Stimulated activated CD4-positive, alpha-beta T cell treated with anti-CD3 and anti-CD28 coated beads, Interleukin-1b, Interleukin-23, amount 100 ng/mL, for 24 hours (primary cell): ENCODE results near the gene CCDC85A.

Experiments used
- DNase-seq, 4 experiments: peaks; one replicate each; pipeline ENCODE4 v3.0.0-alpha.2; 2020; ENCODE audit warnings: low read depth in 4 of 4, low spot score in 1 of 4

Gene CCDC85A

DNA sequence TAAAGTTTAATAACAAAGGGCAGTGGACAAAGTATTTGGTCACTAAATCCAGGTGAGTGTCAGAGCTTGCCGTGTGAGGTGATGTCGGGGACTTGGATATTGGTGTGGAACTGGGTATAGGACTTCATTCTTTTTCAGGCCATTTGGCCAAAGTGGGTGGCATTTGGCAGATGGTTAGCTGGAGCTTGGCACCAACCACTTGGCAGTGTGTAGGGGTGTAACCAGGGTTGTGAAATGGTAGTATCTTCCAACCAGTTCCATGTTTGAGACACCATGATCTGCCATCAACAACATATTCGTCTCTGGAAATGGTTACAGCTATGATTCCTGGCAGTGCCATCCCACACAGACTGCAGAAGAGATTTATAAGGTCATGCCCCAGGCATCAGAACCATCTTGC, 113.9 kb downstream of the CCDC85A start:
- DNase-seq = no peak

DNA sequence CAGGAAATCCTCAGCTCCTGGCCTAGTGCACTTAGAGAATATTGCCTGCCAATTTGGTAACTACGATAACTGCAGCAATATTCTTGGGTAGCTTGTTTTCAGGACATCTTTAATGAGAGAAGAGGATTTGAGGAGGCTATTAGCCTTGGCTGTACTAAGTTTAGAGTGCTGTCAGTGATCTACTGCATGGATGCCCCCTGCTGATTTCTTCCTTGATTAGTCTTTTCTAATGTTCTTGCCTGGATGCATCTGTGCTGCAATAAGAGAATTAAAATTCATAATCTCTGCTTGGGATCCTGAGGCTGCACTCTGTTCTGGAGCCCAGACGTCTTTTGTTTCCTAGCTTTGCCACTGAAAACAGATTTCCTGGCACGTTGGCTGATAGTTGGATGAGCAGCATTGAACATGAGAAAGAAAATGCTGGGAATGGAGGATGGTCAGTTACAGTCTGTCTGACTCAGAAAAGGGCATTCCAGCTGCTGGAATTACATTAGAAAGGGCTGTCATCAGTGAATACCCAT, 115.4 kb downstream of the CCDC85A start:
- DNase-seq = no peak

DNA sequence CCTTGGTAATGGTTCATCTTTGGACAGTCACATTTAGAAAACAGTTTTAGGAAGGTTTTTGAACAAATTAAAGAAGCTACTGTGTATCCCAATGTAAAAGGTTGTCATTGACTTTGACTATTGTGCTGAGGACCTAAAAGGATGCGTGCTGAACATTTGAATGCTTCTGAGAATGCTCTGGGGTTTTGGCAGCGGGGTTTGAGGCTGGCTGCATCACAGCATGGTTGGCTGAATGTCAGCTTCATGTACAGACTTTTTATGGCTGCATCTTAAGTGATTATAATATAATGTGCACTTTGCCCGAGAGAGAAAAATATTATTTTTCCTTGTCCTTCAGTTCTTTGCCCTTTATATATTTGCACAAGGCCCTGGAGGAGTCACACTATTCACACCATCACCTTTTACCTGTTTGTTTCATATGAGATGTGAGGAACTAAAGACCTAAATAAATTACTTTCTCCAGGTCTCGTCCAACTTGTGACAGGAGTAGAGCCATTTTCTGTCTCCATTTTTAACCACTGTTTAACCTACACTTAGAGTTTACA, 125.9 kb downstream of the CCDC85A start:
- DNase-seq = no peak

DNA sequence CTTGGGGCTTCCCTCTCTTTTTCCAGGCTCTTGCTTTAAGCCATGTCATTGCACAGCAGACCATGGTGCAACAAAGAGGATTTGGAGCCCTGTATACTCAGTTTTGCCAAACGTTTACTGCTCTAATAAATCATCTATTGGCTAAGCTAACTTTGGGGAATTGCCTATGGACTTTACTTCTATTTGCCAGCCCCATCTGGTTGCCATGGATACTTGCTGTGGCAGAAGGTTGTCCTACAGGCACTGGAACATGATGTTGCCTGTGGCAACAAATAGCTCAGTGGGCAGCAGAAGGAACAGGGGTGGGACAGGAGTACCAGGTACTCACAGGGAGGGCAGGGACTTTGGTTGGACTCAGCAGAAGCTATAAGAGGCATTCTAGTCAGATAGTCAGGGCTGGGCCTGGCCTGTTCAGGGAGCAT, 129.7 kb downstream of the CCDC85A start:
- no peak for DNase-seq

DNA sequence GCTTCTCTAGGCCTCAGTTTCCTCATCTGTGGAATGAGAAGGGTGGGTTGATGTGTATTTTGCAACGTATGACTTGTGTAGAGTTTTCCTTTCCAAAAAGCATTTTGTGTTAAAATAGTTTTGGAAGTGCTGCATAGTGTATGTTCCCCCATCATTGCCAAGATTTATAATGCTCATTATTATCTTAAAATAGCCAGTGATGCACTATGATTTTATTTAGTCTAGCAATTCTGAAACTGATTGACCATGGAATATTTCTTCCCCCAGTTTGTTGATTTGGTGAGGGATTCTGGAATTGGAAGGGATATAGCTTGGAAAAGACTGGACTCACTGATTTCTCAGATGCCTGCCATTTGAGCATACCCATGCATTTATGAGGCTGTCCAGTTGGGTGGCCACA, 130.6 kb downstream of the CCDC85A start:
- DNase-seq = no peak

DNA sequence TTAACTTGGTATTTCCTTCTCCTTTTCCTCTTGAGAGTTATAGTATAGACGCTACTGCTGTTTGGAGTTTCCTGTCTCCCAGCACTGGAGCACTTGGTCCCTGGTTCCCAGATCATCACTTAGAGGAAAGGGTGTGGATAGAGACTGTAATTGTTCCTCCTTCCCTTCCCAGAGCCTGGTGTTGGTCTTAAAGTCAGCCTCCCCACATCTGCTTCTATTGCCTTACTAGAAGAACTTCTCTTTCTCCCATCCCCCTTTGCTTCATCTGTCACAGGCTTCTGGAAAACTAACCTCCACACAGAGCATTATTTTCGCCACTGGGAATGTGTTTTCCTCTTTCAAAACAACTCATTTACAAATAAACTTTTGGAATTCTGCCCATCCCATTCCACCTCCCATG, 131.0 kb downstream of the CCDC85A start:
- DNase-seq = no peak

DNA sequence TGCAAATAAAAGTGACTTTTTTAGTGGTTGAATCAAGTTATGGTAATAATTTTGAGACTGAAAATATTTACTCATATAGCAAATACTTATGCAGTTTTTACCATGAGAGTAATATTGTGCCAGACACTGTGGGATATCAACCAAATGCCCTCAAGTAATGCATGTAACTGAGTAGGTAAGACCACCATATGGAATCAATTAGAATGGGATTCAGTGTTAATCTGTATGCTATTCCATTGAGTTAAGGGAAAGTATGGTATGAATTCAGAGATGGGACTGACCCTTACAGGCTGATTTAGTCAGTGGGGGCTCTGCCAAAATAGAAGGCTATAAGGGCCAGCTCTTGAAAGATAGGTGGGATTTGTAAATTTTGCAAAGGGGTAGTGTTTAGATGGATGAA, 131.6 kb downstream of the CCDC85A start:
- no peak for DNase-seq

DNA sequence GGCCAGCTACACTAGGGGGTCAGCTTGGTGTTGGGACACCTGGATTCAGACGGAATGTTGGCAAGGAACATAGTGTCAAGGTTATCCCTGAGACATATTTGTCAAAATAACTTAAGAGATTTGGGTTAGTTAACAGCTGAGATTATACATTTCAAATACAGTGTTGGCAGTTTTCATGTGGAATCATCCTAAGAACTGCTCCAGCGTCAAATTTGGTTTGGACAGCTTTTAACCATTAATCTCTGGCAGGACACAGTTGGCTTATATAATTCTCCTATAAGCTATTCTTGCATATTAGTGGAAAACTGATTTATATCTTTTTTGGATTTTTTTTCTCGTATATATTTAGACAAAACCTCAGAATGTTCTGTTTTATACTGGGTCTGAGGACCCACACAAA, 132.2 kb downstream of the CCDC85A start:
- no peak for DNase-seq

DNA sequence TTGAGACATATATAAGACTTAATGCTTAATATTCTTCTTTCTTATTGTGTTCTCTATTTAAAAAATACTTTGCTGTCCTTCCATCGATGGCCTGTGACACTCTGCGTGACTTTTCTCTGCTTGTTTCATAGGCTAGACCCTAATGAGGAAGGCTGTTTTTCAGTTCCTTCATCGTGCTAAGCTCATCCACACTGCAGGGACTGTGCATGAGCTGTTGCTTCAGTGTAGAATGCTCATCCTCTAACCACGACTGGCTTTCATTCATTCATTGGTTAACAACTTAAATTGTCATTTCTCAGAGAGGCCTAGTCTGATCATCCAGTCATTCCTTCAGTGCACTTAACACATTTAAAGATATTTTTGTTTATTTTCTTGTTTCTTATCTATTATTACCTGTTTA, 134.4 kb downstream of the CCDC85A start:
- DNase-seq = no peak

DNA sequence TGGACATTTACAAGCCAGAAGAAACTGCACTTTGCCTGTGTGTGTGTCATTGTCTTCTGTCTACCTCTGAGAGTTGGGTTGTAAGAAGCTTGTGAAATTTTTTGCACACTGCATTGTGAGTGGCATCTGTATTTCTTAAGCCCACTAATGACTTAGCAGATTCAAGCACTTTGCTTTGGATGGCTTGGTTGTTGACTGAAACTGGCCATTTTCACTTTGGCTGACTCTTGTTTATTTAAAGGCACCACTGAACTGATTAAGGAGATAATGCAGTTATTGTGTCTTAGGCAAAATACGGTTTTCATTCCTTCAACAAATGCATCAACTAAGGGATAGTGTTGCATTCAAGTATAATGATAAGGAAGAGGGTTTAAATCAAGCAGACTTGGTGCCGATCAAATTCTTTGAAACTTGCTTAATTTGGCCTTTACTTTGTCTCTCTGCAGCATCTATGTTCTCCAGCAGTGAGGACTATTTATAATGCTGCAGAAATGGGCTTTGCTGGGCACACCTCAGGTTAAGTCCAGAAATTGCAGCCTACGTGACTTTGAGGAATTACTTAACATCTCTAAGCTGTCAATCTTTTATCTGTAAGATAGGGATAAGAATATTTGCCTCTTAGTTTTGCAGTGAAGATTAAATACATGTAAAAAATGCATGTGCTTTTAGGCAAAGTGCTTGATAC, 142.0 kb downstream of the CCDC85A start:
- DNase-seq = no peak

DNA sequence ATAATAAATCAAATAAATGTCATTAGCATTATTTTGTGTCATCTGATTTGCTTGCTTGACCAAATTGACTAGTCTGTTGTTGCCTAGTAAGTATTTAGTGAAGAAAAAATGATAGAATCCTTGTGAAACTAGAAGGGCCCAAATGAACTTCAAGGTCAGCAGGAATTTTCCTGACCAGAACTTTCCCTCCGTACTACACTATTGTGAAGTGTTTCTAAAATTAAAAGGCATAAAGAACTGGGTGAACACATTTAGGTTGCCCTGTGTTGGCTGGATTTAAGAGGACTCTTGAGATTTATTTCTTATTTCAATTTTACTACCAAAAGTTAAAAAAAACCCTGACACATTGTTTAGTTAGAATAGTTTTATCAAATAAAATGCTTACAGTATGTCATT, 142.6 kb downstream of the CCDC85A start:
- DNase-seq = no peak

DNA sequence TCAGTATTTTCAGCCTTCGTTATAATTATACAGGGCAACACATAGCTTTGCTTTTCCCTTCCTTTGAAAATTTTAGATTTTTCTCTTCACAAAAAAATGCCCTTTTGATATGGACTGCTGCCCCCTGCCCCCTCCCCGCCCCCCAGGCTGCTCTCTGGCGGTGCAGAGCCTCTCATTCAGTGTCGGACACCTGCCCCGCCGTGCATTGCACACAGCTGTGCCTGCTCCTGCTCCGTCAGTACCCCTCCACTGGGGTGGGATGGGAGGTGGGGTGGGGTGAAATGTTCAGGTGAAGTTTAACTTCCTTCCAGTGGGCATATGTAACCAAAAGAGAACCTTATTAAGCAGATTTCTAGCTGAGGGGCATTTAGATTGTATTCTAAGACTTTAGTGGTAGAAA, 148.0 kb downstream of the CCDC85A start:
- no peak for DNase-seq

DNA sequence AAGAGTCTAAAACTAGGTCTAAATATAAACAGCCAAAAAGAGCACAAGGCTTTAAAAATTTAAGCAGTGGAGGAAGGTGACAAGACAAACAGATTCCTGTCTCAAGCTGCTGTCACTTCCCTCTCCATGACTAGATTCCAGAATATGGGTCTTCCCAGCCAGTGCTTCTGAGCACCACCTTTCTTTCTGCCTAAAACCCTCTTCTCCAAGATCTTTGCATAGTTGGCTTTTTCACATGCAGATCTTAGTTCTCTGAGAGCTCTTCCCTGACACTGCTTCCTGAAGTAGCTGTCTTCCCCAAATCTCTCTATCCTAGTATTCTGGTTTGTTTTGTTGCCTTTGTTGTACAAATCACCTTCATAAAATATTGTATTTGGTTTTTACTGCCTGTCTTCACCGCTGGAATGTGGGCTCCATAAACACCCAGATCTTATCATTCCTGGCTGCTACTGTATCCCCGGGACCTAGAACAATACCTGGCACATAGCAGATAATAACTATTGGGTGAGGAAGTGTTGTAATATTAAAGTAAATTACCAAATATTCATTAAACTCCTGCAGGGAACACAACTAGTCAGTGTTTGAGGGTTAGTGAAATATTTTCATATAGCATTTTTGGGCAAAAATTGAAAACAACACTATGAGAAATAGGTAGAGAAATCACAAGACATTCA, 150.2 kb downstream of the CCDC85A start:
- no peak for DNase-seq

DNA sequence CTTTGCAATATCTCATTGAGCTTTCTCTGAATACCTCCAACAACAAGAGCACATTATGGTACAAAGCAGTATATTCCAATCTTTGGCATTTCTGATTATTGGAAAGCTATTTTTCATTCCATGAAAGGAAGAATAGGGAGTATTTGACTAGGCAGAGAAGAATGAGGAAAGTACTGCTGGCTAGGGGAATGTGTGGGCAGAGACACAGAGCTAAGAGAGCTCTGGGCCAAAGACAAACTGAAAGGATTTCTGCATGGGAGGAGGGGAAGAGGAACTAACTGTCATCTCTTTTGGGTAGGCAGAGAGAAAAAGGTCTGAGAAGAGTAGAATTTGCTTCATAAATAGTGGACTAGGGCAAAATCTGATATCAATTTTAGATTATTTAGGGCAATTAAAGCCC, 150.8 kb downstream of the CCDC85A start:
- DNase-seq = no peak

DNA sequence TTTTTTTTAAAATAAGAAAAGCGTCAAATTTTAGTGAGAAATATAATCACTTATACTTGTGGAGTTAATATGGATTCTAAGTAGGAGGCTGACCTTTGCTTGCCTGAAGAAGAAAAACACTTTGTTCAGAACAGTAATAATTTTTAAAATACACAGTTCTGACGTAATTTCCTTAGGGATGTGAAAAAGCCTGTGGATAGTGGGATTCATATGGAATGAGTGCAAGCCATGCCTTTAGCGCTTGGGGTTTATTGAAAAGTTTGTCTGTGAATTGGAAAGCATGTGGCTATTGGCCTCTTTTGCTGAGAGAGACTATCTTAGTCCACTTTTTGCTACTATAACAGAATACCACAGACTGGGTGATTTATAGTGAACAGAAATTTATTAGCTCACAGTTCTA, 151.3 kb downstream of the CCDC85A start:
- no peak for DNase-seq

DNA sequence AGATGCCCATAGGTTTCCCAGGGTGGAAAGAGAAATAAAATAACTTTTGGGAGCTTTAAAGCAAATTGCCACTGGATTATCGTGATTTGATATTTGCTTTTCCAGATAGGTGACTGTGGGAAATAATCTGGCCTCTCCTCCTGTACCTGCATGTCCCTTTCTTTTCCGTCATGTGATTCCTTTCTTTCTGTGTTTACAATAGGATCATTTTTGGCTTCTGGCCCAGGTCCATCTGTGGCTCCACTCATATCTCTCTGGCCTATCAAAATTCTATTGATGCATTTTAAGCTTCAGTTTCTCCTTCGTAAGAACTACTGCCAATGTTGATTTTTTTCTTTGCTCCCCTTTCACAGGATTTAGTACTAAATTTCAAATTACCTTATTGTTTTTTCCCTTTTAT, 153.6 kb downstream of the CCDC85A start:
- no peak for DNase-seq

DNA sequence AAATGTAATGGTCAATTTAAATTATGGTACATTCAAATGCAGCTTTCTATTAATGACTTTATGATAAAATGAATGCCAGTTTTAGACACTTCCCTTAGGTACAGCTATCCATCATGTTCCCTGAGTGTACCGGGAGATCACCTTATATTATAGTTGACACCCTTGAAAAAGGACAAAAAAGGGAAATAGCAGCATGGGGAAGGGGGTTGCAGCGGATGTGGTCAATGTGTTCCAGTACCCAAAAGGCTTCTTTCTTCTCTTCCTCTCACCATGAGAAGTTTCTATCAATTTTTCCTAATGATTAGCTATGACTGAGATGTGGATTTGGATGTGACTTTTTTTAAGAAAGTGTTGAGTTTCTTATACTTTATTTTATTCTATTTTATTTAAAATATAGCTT, 154.4 kb downstream of the CCDC85A start:
- no peak for DNase-seq

DNA sequence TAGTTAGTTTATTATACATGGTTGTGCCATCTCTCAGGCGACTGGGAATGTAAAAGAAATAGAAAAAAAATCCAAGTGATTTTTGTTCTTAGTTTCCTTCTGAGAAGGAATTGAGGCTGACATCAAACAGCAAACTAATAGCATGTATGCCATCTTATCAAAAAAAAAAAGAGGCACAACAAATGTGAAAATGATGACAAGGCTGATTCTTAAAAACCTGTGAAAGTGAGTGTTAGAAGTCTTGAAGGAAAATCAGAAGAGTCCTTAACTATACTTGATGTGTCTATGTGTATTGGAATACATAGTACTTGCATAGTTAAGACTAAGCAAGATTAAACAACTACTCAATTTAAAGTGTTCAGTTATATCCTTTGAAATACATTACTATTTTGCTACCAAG, 161.0 kb downstream of the CCDC85A start:
- no peak for DNase-seq

DNA sequence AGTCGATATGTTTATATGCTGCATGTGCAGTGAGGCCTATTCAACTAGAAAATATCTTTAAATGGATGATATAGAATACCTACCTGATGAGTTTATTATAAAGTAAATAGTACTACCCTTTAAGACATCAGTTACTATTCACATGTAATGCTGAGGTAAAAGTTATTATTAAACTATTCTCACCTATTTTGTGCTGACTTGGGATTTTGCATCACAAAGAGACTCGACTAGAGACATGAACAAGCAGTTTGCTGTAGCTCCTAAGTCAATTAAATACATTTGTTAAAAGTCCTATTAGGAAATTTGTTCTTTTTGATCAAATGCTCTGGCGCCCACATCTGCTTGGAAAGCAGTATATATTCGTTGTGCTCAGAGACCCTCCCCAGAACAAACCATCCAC, 164.1 kb downstream of the CCDC85A start:
- DNase-seq = no peak

DNA sequence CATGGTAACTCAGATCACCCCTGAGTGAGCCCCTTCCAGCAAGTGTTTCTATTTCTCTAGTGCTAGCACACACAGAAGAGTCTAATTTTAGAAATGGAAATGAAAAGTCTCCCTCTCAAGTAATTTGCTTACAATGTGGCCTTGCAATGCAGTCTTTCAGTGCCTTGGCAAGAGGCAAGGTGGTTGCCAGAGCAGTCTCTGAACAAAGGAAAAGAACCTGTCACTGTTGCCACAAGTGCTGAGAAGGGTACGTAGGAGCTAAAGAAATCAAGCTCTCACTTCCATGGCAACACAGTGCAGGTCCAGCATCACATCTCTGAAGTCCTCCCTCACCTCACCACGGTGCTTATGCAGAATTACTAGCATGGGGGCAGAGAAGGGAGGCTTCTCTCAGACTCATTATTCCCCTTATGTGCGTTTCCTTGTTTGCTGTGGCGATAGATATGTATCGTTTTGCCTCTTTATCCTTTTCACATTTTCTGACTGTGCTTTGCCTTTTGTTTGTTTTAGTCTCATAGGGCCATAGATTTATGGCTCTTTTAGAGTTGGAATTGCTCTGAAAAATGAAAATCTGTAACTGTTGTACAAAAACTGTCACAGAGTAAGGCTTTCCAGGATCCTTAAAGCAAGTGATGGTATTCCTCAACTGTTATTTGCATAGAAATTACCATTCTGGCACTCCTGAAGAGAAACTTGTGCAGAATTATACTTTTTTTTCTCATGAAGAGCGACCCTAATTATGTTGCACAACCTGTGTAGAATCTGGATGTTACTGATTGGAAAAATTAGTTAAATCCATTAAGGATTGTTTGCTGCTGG, 164.8 kb downstream of the CCDC85A start:
- no peak for DNase-seq

DNA sequence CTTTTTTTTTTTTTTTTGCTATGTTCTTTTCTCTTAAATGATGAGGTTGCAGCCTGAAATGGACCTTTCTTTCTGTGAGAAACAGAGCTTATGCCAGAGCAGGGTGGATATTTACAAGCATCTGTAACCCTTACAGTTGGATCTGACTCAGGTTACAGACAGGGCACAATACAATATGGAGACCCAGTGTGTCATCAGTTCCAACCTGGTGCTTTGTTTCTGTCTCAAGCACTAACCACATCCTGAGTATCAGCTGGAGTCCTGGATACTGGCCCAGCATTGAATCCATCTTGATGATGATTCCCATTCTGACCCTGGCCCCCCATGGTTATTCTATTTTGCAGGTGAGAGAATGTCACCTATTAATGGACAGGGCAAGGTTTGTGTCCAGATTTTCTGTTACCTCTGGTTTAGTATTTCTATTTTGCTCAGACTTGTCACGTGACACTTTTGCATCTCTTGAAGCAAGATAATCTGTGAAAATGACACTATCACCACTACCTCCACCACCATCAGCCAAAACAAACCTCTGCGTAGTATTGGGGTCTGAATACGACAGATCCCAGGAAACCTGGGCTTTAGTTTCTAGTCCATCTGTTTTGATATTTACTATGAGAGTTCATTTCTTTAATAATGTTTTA, 174.0 kb downstream of the CCDC85A start:
- no peak for DNase-seq
